Colon (tissue), 2 donors: Measurements from ENCODE around the gene TUBA4B.

Experiments used
- FAIRE-seq: peaks from 2 replicates; lab custom pipeline; 2012; peaks lifted over from hg19 to GRCh38; lab: Jason Lieb, UNC
- donor health status: control.
- donor health status: control.

Gene TUBA4B

GRCh38 chr2:219252900-219253752, at the start of gene TUBA4B:
Gene TUBA4B (plus strand): TSS chr2:219253243. CDS start chr2:219253408, 165 bp downstream.
- no peak for FAIRE-seq

GRCh38 chr2:219204425-219205164, 48.4 kb upstream of the TUBA4B start:
- no peak for FAIRE-seq

- no peak for FAIRE-seq
These were observed 47.9 kb upstream of the TUBA4B start for GRCh38 chr2:219205165-219205538.

- no peak for FAIRE-seq
These were observed 47.1 kb upstream of the TUBA4B start for GRCh38 chr2:219205981-219206327.

GRCh38 chr2:219206328-219207133, 46.5 kb upstream of the TUBA4B start, which contains the start of gene ZFAND2B:
Gene ZFAND2B (plus strand): TSS chr2:219206782. CDS start chr2:219206988, 206 bp downstream.
- no peak for FAIRE-seq

GRCh38 chr2:219207134-219207883, 45.7 kb upstream of the TUBA4B start:
- no peak for FAIRE-seq

GRCh38 chr2:219207884-219208740, 44.9 kb upstream of the TUBA4B start:
- no peak for FAIRE-seq

GRCh38 chr2:219209236-219210195, 43.5 kb upstream of the TUBA4B start:
- no peak for FAIRE-seq

GRCh38 chr2:219210196-219210885, 42.7 kb upstream of the TUBA4B start:
- FAIRE-seq = no peak

GRCh38 chr2:219210886-219211362, 42.1 kb upstream of the TUBA4B start:
- no peak for FAIRE-seq

- FAIRE-seq = no peak
These were observed 40.0 kb upstream of the TUBA4B start for GRCh38 chr2:219213026-219213415.

GRCh38 chr2:219213486-219214071, 39.5 kb upstream of the TUBA4B start:
- no peak for FAIRE-seq

- FAIRE-seq = no peak
These were observed 38.9 kb upstream of the TUBA4B start for GRCh38 chr2:219214141-219214540.

GRCh38 chr2:219214786-219215185, 38.3 kb upstream of the TUBA4B start:
- FAIRE-seq = no peak

- FAIRE-seq = no peak
These were observed 37.0 kb upstream of the TUBA4B start for GRCh38 chr2:219215871-219216534.

GRCh38 chr2:219216535-219216915, 36.5 kb upstream of the TUBA4B start:
- FAIRE-seq = no peak

- no peak for FAIRE-seq
These were observed 34.8 kb upstream of the TUBA4B start for GRCh38 chr2:219218217-219218731.
